GM13976 (cell line): ENCODE data around the gene ARHGEF16.

Source experiments
- DNase-seq: peaks from one replicate; pipeline ENCODE4 v3.0.0; 2012; ENCODE audit warnings: low spot score
- in situ Hi-C: fragments of 300-500 bp; cut with MboI; formaldehyde crosslinking; loops from one replicate; pipeline ENCODE4 v1.12.0; 2022; ENCODE audit warnings: low sequenced_read_pairs, mixed read lengths, inconsistent platforms; ENCODE audit not compliant: unreplicated experiment
- TF ChIP-seq, protein P1 (sequence below): IDR thresholded peaks from 2 replicates; pipeline ENCODE4 v1.5.1; 2012; ENCODE audit warnings: borderline replicate concordance, mild to moderate bottlenecking; ENCODE audit not compliant: insufficient read depth; ENCODE audit errors: extremely low read depth, missing control alignments, control extremely low read depth

The ARHGEF16 gene

DNA sequence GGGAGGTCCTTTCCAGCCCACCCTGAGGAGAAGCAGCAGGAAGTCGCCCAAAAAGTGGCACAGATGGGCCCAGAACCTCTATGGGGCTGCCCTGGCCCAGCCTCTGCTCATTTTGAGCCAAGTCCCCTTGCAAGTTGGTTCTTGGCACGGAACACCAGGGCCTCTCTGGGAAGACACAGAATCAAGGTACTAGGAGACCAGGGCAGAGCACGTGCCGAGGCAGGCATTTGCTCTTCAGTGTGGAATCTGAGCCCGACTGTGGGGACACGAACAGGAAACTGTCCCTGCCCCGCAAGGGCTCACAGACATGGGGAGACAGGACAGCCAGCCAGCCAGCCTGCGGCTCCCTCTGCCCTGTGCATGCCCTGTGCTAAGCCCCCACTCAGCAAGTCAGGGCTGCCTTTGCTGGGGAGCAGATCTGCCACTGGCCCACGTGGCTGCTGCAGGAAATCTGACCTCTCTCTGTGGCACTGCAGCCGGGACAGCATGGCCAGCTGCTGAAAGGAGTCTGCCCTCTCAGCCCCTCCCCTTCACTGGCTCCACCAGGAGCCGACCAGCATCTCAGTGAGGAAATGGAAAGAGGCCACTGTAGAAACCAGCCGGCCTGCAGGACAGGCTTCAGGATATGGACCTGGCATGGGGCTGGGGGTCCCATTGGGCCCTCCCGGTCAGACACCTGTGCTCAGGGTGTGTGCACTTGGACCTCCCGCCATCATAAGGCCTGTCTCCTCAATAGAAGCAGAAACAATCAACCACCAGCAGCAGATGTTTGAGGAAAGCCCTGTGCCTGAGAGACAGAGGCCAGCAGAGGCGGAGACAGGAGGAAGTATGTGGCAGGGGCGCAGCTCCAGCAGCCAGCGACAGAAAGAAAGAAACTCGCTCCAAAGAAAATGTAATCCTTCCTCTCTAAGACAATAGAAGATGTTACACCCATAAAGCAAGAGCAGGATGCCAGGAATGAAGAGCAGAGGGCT is 3.7 kb downstream of the ARHGEF16 start:
- TF ChIP-seq, protein P1, sequence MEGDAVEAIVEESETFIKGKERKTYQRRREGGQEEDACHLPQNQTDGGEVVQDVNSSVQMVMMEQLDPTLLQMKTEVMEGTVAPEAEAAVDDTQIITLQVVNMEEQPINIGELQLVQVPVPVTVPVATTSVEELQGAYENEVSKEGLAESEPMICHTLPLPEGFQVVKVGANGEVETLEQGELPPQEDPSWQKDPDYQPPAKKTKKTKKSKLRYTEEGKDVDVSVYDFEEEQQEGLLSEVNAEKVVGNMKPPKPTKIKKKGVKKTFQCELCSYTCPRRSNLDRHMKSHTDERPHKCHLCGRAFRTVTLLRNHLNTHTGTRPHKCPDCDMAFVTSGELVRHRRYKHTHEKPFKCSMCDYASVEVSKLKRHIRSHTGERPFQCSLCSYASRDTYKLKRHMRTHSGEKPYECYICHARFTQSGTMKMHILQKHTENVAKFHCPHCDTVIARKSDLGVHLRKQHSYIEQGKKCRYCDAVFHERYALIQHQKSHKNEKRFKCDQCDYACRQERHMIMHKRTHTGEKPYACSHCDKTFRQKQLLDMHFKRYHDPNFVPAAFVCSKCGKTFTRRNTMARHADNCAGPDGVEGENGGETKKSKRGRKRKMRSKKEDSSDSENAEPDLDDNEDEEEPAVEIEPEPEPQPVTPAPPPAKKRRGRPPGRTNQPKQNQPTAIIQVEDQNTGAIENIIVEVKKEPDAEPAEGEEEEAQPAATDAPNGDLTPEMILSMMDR, result no peak
- in situ Hi-C loops, result no loop called here
- DNase-seq, result no peak

DNA sequence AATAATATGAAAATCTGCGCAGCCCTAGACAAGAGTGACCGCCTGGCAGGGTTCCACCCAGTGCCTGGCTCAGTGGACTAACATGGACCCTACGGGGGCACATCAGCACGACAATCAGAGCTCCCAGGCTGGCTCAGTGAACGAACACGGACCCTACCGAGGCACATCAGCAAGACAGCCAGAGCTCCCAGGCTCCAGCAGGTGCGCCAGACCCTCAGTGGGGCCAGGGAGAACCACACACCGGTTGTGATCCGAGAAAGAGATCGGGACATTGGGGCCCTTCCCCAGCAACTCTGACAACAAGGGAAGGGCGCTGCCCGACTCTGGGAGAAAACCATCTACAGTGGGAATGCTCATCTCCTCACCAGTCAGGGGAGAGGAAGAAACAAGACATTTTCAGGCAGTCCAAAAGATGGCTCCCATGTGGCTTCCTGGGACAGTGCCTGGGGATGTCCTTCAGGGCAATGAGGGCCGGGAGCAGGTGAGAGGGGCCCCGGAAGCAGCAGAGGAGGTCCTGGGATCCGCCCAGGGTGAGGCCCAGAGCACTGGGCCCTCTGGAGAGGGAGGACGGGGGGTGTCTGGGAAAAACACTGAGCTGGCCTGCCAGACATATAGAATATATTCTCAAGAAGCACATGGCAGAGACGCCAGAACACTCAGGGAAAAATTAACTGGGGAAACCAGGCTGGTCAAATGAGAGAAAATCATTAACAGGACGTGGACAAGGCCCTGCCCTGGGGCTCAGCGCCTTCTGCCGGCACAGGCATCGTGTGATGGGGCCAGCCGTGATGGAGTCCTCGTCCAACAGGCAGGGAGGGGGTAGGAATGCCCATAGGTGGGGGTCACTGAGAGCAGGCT is 4.8 kb downstream of the ARHGEF16 start:
- no peak for DNase-seq
- in situ Hi-C loops, result no loop called here

DNA sequence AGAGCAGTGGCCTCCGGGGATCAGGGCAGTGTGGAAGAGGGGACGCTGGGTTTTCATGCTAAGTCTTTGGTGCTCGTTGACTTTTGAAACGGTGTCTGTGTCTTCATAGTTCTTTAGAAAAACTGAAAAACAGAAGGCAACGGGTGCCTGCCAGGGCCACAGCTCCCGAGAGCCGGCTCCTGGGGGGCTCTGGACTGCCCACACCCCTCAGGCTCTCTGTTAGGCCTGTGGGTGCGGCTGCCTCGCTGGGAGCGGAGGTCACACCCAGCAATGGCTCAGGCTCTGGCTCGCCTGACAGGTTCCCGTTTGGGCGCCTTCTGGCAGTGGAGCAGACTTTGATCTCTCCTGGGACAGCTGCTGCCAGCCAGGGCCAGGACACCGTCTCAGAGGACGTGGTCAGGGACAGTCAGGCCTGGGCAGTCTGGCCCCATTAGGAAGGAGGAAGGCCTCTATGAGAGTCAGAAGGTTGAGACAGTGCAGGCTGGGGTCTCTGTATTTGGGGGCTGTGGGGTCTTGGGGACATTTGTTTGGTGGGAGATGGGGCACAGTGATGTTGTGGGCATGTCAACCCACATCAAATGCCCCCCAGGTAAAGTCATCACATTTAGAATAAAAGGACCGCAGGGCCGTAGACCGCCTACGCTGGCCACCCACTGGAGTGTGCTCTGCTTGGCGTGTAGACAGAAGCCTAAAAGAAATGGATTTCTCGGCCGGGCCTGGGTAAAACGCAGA is 5.6 kb downstream of the ARHGEF16 start:
- in situ Hi-C loops, result no loop called here
- no peak for DNase-seq
- TF ChIP-seq, protein P1, result no peak

More for the DNA sequence above, 4.8 kb downstream of the ARHGEF16 start:
- TF ChIP-seq, protein P1, result no peak

DNA sequence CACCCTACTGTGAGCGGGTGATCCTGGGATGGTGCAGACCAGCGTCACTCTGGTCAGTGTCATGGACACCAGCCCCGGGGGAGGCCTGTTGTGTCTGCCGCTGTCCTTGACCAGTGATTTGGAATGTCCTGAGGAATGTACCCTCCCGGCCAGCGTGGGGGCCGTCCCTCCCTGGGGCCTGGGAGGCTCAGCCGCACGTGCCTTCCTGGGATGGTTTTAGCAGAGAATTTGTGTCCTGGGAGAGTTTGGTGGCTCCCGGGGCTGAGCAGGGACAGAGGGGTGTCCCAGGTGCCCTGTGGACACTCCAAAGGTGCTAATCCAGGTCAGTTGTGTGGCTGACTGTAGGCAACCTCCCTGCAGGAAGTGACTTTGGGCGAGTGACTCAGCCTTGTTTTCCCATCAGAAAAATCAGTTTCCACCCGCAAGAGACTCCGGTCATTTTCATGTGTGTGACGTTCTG is 6.2 kb downstream of the ARHGEF16 start:
- TF ChIP-seq, protein P1, result no peak
- in situ Hi-C loops, result no loop called here
- no peak for DNase-seq

DNA sequence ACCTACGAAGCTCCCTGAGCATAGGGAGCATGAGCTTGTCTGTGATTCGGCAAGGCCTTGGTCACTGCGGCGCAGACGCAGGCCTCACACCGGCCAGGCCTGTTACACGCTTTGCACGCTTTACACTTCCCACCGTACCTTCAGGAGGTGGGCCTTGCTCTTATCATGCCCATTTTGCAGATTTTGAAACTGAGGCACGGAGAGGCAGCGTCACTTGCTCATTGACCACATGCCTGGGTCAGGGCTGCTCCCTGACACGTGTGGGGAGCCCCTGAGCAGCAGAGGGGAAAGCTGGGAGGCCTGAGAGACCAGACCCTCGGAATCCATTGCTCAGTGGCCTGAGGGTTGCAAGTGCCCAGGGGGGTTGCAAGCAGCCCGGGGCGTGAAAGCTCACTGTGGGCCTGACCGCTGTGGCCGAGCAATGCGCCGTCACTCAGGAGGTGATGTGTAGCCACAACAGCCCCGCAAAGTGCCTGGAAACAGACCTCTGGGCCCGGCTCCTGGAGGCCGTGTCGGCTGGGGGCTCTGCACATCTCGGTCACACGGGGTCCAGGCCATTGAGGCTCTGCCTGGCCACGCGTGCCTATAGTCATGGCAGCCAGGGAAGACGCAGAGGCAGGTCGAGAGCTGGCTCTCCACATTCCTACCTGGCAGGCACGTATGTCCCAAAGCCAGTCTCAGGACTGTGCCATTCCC is 6.9 kb downstream of the ARHGEF16 start:
- TF ChIP-seq, protein P1, result no peak
- no peak for DNase-seq
- in situ Hi-C loops, result no loop called here

DNA sequence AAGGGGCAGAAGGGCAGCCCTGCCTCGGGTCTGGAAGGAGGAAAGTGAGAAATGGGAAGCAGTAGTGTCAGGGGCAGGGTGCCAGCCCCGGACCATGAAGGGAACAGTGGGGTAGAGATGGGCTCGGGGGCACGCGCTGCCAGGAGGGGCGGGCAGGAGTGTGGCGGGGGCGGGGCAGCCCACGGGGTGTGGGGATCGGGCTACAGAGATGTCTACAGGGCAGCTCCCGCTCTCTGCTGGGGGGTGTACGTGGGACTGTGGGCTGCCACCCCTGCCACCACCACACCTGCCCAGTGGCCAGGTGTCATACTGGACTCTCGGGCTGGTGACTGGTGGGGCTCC is 7.4 kb downstream of the ARHGEF16 start:
- in situ Hi-C loops, result no loop called here
- TF ChIP-seq, protein P1, result no peak
- DNase-seq, result no peak
